NCI-H2081 treated with DMSO at 0.1 percent for 48 hours (cell line): ENCODE measurements around the gene ANAPC16.
"Not testable (repeated sequence)": the region's sequence is repeated elsewhere in the genome, so short reads cannot be mapped to it uniquely, and the experiment has no call there.

ENCODE experiments used
- DNase-seq: peaks from one replicate; lab custom pipeline; 2025; lab: John Stamatoyannopoulos, UW

ANAPC16 gene

GRCh38 chr10:72265508-72265907 lies 49.7 kb downstream of the ANAPC16 start:
- no peak for DNase-seq

- DNase-seq = no peak
These were observed 50.4 kb downstream of the ANAPC16 start for GRCh38 chr10:72265990-72266865.

- DNase-seq = no peak
These were observed 51.6 kb downstream of the ANAPC16 start for GRCh38 chr10:72267381-72267780.

GRCh38 chr10:72267819-72268399 lies 52.1 kb downstream of the ANAPC16 start:
- no peak for DNase-seq

- not testable (repeated sequence) for DNase-seq
These were observed 52.8 kb downstream of the ANAPC16 start for GRCh38 chr10:72268475-72269200.

GRCh38 chr10:72270607-72271281 lies 54.9 kb downstream of the ANAPC16 start:
- DNase-seq = no peak

GRCh38 chr10:72272689-72273409 lies 57.0 kb downstream of the ANAPC16 start:
- DNase-seq = peak; percentile 6

GRCh38 chr10:72273410-72274212 lies 57.8 kb downstream of the ANAPC16 start, which contains the start of gene DDIT4:
TSS of gene DDIT4 (plus strand) at chr10:72273924. CDS start at chr10:72274217, 293 bp downstream.
- DNase-seq = peak; percentile 87

- DNase-seq = no peak
These were observed 58.5 kb downstream of the ANAPC16 start for GRCh38 chr10:72274213-72274729.

GRCh38 chr10:72274730-72275350 lies 59.0 kb downstream of the ANAPC16 start:
- DNase-seq = peak; percentile 2

GRCh38 chr10:72275351-72276012 lies 59.7 kb downstream of the ANAPC16 start:
- DNase-seq = no peak

- peak; percentile 29 for DNase-seq
These were observed 60.2 kb downstream of the ANAPC16 start for GRCh38 chr10:72276013-72276387.

GRCh38 chr10:72276421-72277339 lies 60.9 kb downstream of the ANAPC16 start:
- no peak for DNase-seq

- no peak for DNase-seq
These were observed 61.7 kb downstream of the ANAPC16 start for GRCh38 chr10:72277340-72277995.

GRCh38 chr10:72277996-72278667 lies 62.3 kb downstream of the ANAPC16 start:
- DNase-seq = no peak

- DNase-seq = no peak
These were observed 63.0 kb downstream of the ANAPC16 start for GRCh38 chr10:72278668-72279393.
